HG03558 (cell line): ENCODE data around the gene EED.
A peak's percentile ranks its signal among the peaks of the same experiment; 100 is the strongest.

Experiments
- ATAC-seq: cut with Tn5 transposase; IDR thresholded peaks from one replicate; pipeline ENCODE4 v1.9.1; 2021; ENCODE audit warnings: moderate number of reproducible peaks; ENCODE audit not compliant: unreplicated experiment; ENCODE audit errors: extremely low read depth

Gene EED

GRCh38 chr11:86246293-86246675 is 1.7 kb downstream of the EED start:
- ATAC-seq, result no peak

GRCh38 chr11:86247608-86248007 is 3.1 kb downstream of the EED start:
- ATAC-seq, result no peak

- no peak for ATAC-seq
These were observed 4.1 kb downstream of the EED start for GRCh38 chr11:86248609-86249008.

GRCh38 chr11:86249307-86250098 is 5.0 kb downstream of the EED start:
- no peak for ATAC-seq

GRCh38 chr11:86251345-86251744 is 6.8 kb downstream of the EED start:
- ATAC-seq, result no peak

- peak; percentile 79 for ATAC-seq
These were observed 11.3 kb downstream of the EED start for GRCh38 chr11:86255896-86256295.

DNA sequence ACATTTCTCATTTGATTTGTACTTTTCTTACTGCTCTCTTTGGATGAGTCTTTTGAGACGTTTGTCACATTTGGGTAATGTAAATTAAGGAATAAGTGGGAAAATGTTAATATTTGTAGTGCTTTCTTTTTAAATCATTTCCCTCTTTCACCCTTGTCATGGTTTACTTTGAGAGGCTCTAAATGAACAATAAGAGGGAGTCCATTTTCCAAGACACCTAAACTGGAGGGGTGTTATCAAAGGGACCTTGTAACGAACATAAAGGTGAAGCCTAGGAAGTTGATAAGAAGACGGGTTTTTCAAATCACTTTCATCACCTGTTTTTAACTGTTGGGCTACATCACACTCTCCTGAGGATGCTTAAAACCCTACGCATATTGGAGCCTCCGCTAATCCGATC is 12.1 kb downstream of the EED start:
- ATAC-seq, result no peak

- no peak for ATAC-seq
These were observed 12.9 kb downstream of the EED start for GRCh38 chr11:86257446-86257845.

DNA sequence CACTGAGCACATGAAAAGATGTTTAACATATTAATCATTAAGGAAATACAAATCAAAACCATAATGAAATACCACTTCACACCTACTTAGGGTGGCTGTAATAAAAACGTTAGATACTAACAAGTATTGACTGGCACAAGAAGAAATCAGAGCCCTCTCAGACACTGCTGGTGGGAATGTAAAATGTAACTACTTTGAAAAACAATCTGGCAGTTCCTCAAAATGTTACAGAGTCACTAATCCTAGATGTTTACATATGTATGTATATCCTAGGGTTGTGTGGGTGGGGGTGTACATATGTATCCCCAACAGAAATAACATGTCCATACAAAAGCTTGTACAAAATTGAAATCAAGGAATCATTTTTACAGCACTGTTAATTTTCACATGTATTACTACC is 15.2 kb downstream of the EED start:
- no peak for ATAC-seq

GRCh38 chr11:86261328-86261727 is 16.8 kb downstream of the EED start:
- ATAC-seq, result no peak

DNA sequence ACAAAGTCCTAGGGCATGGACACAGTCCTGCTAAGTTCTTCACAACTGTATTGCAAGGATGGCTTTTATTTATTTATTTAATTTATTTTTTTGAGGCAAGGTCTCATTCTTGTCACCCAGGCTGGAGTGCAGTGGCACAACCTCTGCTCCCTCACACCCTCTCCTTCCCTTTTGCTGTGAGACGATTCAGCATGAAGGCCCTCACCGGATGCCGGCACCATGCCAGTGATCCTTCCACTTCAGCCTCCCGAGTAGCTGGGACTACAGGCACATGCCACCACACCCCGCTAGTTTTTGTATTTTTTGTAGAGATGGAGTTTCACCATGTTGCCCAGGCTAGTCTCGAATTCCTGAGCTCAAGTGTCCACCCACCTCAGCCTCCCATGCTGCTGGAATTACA is 17.8 kb downstream of the EED start:
- no peak for ATAC-seq

DNA sequence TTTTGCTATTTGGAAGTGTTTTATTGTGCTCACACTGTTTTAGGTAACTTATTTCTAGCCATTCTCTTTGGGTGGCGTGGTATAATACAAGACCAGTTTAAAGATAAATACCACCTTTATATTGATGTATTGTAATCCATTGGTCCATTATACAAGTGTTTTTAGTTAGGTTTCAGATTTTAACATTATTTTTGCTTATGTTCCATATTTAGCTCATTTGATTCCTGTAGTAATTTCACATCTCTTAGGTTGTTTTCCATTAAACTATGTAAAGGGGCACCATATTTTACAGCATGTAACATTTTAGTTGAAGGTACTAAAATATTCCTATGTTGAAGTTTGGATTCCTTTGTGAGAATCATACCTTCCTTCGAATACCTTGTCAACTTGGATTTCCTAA is 20.1 kb downstream of the EED start:
- ATAC-seq, result no peak

GRCh38 chr11:86265194-86265593 is 20.6 kb downstream of the EED start:
- ATAC-seq, result no peak

DNA sequence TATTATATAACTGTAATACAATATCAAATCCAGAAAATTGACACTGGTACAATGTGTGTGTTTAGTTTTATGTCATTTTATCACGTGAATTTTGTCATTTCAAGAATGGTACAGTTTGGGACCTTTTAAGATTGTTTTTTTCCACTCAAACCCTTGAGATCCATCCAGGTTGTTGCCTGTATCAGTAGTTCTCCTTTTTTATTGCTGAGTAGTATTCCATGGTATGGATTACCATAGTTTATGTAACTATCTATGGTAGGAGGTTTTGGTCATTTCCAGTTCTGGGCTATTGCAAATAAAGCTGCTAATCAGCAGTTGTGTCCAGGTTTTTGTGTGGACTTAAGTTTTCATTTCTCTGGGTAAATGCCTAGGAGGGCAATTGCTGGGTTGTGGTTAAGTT is 25.1 kb downstream of the EED start:
- ATAC-seq, result no peak

GRCh38 chr11:86274503-86274902 is 29.9 kb downstream of the EED start:
- ATAC-seq, result no peak

DNA sequence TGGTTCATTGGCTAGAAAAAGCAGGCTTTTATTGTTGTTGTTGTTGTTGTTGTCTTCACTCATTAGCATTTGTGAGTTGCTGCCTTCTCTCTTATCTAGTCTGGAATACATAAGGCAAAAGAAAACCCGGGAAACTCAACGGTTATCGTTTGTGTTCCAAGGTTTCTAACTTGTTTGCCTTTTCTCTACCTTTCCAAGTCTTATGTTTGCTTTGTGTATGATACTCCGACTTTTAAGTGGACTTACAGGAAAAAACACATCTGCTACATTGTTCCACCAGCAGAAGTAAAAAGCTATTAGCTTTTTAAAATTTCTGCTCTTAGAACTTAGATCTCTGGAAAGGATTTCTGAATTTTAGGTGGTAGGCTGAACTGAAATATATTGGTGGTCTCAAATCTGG is 30.4 kb downstream of the EED start:
- no peak for ATAC-seq

GRCh38 chr11:86275493-86276370 is 31.2 kb downstream of the EED start:
- ATAC-seq, result no peak

DNA sequence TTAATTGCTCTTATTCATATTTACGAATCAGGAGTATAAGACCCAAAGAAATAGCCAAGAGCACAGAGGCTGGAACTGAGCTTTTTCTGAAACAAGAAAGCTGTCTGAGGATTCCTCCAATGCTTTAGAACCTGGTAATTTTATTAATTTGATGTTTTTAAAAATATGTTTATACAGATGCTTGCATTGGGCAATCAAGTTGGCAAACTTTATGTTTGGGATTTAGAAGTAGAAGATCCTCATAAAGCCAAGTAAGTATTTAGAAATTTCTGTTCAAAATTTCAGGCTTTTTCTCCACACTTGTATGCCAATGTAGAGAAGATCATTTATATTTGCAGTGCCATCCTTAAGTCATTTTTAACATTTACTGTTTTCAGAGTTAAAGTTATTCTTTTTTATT is 33.2 kb downstream of the EED start:
- no peak for ATAC-seq

- ATAC-seq, result no peak
These were observed 33.7 kb downstream of the EED start for GRCh38 chr11:86278226-86278625.

- ATAC-seq, result no peak
These were observed 35.2 kb downstream of the EED start for GRCh38 chr11:86279747-86280146.

DNA sequence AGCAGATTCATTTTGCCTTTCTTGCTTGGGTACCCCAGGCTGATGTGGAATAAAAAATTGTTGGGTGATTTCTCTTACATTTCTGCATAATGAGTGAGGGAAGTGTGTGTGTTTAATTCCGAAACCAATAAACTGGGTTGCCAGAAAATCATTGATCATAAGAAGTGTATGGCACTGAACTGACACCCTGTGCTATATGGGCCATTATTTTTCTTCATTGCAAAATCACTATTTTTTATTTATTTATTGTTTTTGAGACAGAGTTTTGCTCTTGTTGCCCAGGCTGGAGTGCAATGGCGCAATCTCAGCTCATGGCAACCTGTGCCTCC is 42.9 kb downstream of the EED start:
- ATAC-seq, result no peak
